ENCODE results near the gene RAB27B. TPM values are rescaled to one million over a fixed set of nuclear protein-coding genes. Genes with fewer than 3 reads are reported as not detected.
A peak's percentile ranks its signal among the peaks of the same experiment; 100 is the strongest.

RAB27B gene
- total RNA-seq, 1 experiment from 2014 or later = 0.87 TPM

GRCh38 chr18:54911551-54911950, 83.3 kb downstream of the RAB27B start:
- H3K36me3 Mint-ChIP-seq = no peaks in the 10 kb centered on the region
- no peaks in the 10 kb centered on the region for H3K9me3 Mint-ChIP-seq
- ChIA-PET POLR2A (no interaction called here), CTCF (no interaction called here)
- no peaks in the 10 kb centered on the region for H3K27me3 Mint-ChIP-seq (ENCODE audit: low read depth)
- no peak for TF ChIP-seq FOXK1 (CRISPR knock-in tag; IDR thresholded peaks at IDR 0.05)
- no peak for TF ChIP-seq ZNF423 (CRISPR knock-in tag; IDR thresholded peaks at IDR 0.05)
- H3K4me3 Mint-ChIP-seq = no peak overlapping the region
- DNase-seq (ENCODE audit: low spot score) (no peak), ATAC-seq (no peak)
- H3K27ac Mint-ChIP-seq = no peak overlapping the region
- H3K4me1 Mint-ChIP-seq = no peaks in the 10 kb centered on the region

- DNase-seq (ENCODE audit: low spot score) (no peak), ATAC-seq (no peak)
- POLR2A ChIA-PET = no interaction called here
- Mint-ChIP-seq H3K4me3 (no peak overlapping the region), H3K4me1 (no peaks in the 10 kb centered on the region), H3K36me3 (no peaks in the 10 kb centered on the region), H3K27me3 (ENCODE audit: low read depth) (no peaks in the 10 kb centered on the region), H3K27ac (no peak overlapping the region), H3K9me3 (no peaks in the 10 kb centered on the region)
- CTCF ChIA-PET = interaction anchor here (0.7 kb wide), 1 partner anchor 44 kb away, joined by 3 read pairs; the partner anchor contains the start of gene CCDC68
- TF ChIP-seq AFF4 (CRISPR knock-in tag; IDR thresholded peaks at IDR 0.05; ENCODE audit: borderline replicate concordance) (no peak), SMAD3 (CRISPR knock-in tag; IDR thresholded peaks at IDR 0.05; ENCODE audit: borderline replicate concordance) (no peak), ATF1 (CRISPR knock-in tag; IDR thresholded peaks at IDR 0.05) (no peak), ETV6 (CRISPR knock-in tag; IDR thresholded peaks at IDR 0.05) (no peak)
These were observed 86.5 kb downstream of the RAB27B start for GRCh38 chr18:54914816-54915215.

GRCh38 chr18:54916507-54916906, 88.2 kb downstream of the RAB27B start:
- no peak for TF ChIP-seq NR2C2 (CRISPR knock-in tag; IDR thresholded peaks at IDR 0.05)
- no peak for TF ChIP-seq ZNF121 (CRISPR knock-in tag; IDR thresholded peaks at IDR 0.05)
- no peak for TF ChIP-seq AR (CRISPR knock-in tag; IDR thresholded peaks at IDR 0.05)
- TF ChIP-seq ZNF138 (CRISPR knock-in tag; conservative IDR thresholded peaks at IDR 0.05) = no peak
- TF ChIP-seq TP53 (CRISPR knock-in tag; IDR thresholded peaks at IDR 0.05) = no peak
- H3K4me3 Mint-ChIP-seq = no peak overlapping the region
- H3K9me3 Mint-ChIP-seq = peaks cover 3% of the 10 kb centered on the region
- POLR2A ChIA-PET = no interaction called here
- H3K27ac Mint-ChIP-seq = no peak overlapping the region
- no peaks in the 10 kb centered on the region for H3K27me3 Mint-ChIP-seq (ENCODE audit: low read depth)
- 0 out of 2 replicates have a peak, but pooled peaks cover 1% of the 10 kb centered on the region for H3K4me1 Mint-ChIP-seq
- DNase-seq (ENCODE audit: low spot score) (peak; percentile 28), ATAC-seq (peak; percentile 70)
- no peaks in the 10 kb centered on the region for H3K36me3 Mint-ChIP-seq
- CTCF ChIA-PET = interaction anchor here (0.6 kb wide), 1 partner anchor 120 kb away, joined by 3 read pairs; no protein-coding TSS in a partner anchor

- ChIA-PET POLR2A (no interaction called here), CTCF (interaction anchor here (1.2 kb wide), 1 partner anchor 8 kb away, joined by 3 read pairs; no protein-coding TSS in a partner anchor)
- Mint-ChIP-seq H3K4me3 (no peak overlapping the region), H3K27me3 (ENCODE audit: low read depth) (no peaks in the 10 kb centered on the region), H3K36me3 (no peaks in the 10 kb centered on the region), H3K27ac (no peak overlapping the region), H3K9me3 (peaks cover 3% of the 10 kb centered on the region), H3K4me1 (peaks cover 7% of the 10 kb centered on the region)
- DNase-seq (ENCODE audit: low spot score) (no peak), ATAC-seq (no peak)
- no peak for TF ChIP-seq FOXK1 (CRISPR knock-in tag; IDR thresholded peaks at IDR 0.05)
- TF ChIP-seq SP1 (CRISPR knock-in tag; conservative IDR thresholded peaks at IDR 0.05) = no peak
- no peak for TF ChIP-seq GABPB1 (CRISPR knock-in tag; IDR thresholded peaks at IDR 0.05)
- no peak for TF ChIP-seq AR (CRISPR knock-in tag; IDR thresholded peaks at IDR 0.05)
- no peak for TF ChIP-seq SMAD3 (CRISPR knock-in tag; IDR thresholded peaks at IDR 0.05; ENCODE audit: borderline replicate concordance)
- TF ChIP-seq ATF6 (CRISPR knock-in tag; IDR thresholded peaks at IDR 0.05) = no peak
- TF ChIP-seq JUN (CRISPR knock-in tag; IDR thresholded peaks at IDR 0.05) = no peak
- TF ChIP-seq ZNF232 (CRISPR knock-in tag; IDR thresholded peaks at IDR 0.05) = no peak
These were observed 89.8 kb downstream of the RAB27B start for GRCh38 chr18:54918060-54918459.

All from WTC11 (cell line).